GM12878 (cell line): ENCODE results near the gene CRYBB1. TPM values are rescaled to one million over a fixed set of nuclear protein-coding genes. Genes with fewer than 3 reads are reported as not detected.

Experiments
- ATAC-seq: fragments of 200-7000 bp; cut with Tn5 transposase; 3 replicates; pipeline ENCODE4 v1.9.1; 2020; ENCODE audit warnings: mild to moderate bottlenecking, moderate library complexity
- BruUV-seq: library from RNA; stranded (reverse); fragments of 400-500 nt; replicated peaks from 2 replicates; lab custom pipeline; 2021; lab: Mats Ljungman, UMichigan
- CTCF ChIA-PET: fragments of 300-600 bp; sonication (Branson Sonifier 250); formaldehyde crosslinking; extraction: SDS; loops from one replicate; lab custom pipeline; 2021; ENCODE audit warnings: inconsistent platforms; lab: Yijun Ruan, JAX
- POLR2A ChIA-PET: fragments of 350-600 bp; formaldehyde crosslinking; extraction: SDS; loops from one replicate; lab custom pipeline; 2021; ENCODE audit warnings: inconsistent platforms; lab: Charles Lee
- RAD21 ChIA-PET: fragments of 300-600 bp; sonication (Branson Sonifier 250); formaldehyde crosslinking; loops from one replicate; lab custom pipeline; 2023; ENCODE audit warnings: antibody characterized with exemption; ENCODE audit not compliant: unreplicated experiment; lab: Charles Lee
- SMC1A ChIA-PET: fragments of 300-600 bp; sonication (Branson Sonifier 250); formaldehyde crosslinking; loops from one replicate; lab custom pipeline; 2023; ENCODE audit not compliant: unreplicated experiment, uncharacterized antibody; lab: Charles Lee
- DNase-seq: peaks from one replicate; pipeline ENCODE4 v3.0.0-alpha.2; 2011; ENCODE audit warnings: low read depth, low spot score
- FAIRE-seq: peaks from 3 replicates; lab custom pipeline; 2011; peaks lifted over from hg19 to GRCh38; lab: Jason Lieb, UNC
- H2AFZ ChIP-seq: 2 replicates; pipeline ENCODE4 v1.6.0; 2011; ENCODE audit warnings: low read depth, low read length, control low read depth; ENCODE audit not compliant: control insufficient read depth
- H3K27ac ChIP-seq: 2 replicates; pipeline ENCODE4 v1.5.1; 2011; ENCODE audit warnings: control low read depth; ENCODE audit not compliant: control insufficient read depth, insufficient read depth
- H3K27me3 ChIP-seq, 2 experiments: replicated peaks in 1 of 2; 2 replicates each; pipeline versions ENCODE4 v1.6.0 to v1.6.1; 2011; ENCODE audit warnings: low read length in 1 of 2; ENCODE audit not compliant: control insufficient read depth in 2 of 2, insufficient read depth in 2 of 2
- H3K36me3 ChIP-seq, 2 experiments: 2 replicates each; pipeline ENCODE4 v1.5.1; 2011; ENCODE audit warnings: low read length in 1 of 2; ENCODE audit not compliant: control insufficient read depth in 2 of 2, insufficient read depth in 2 of 2
- H3K4me1 ChIP-seq: 2 replicates; pipeline ENCODE4 v1.6.1; 2011; ENCODE audit warnings: mild to moderate bottlenecking, low read length, moderate library complexity, mixed read lengths; ENCODE audit not compliant: control insufficient read depth, insufficient read depth
- H3K4me2 ChIP-seq: 2 replicates; pipeline ENCODE4 v1.6.0; 2011; ENCODE audit warnings: control low read depth; ENCODE audit not compliant: control insufficient read depth, insufficient read depth
- H3K4me3 ChIP-seq: fragments of 200-600 bp; sonication (generic); 2 replicates; pipeline ENCODE4 v1.5.1; 2016
- H3K79me2 ChIP-seq: 2 replicates; pipeline ENCODE4 v1.6.0; 2011; ENCODE audit warnings: low read length; ENCODE audit not compliant: control insufficient read depth, insufficient read depth
- H3K9ac ChIP-seq: 2 replicates; pipeline ENCODE4 v1.8.0; 2011; ENCODE audit warnings: low read length, control low read depth, mixed read lengths; ENCODE audit not compliant: control insufficient read depth, insufficient read depth
- H3K9me3 ChIP-seq: replicated peaks from 3 replicates; pipeline ENCODE4 v1.5.1; 2011; ENCODE audit warnings: mild to moderate bottlenecking, low read length; ENCODE audit not compliant: control insufficient read depth, insufficient read depth
- H4K20me1 ChIP-seq: 2 replicates; pipeline ENCODE4 v1.6.0; 2011; ENCODE audit not compliant: control insufficient read depth, insufficient read depth
- BRCA1 ChIP-seq: IDR thresholded peaks from 2 replicates; pipeline ENCODE4 v1.6.1; 2011; ENCODE audit warnings: low read depth, low read length, improper control_type of control experiment
- CBFB ChIP-seq: IDR thresholded peaks from 2 replicates; pipeline ENCODE4 v1.6.1; 2016; ENCODE audit warnings: antibody characterized with exemption, low read depth
- CHD2 ChIP-seq: IDR thresholded peaks from 2 replicates; pipeline ENCODE4 v1.6.1; 2011; ENCODE audit warnings: low read depth, low read length, improper control_type of control experiment, borderline replicate concordance
- ESRRA ChIP-seq: IDR thresholded peaks from 2 replicates; pipeline ENCODE4 v1.6.1; 2012; ENCODE audit warnings: mild to moderate bottlenecking, low read length, improper control_type of control experiment
- HDGF ChIP-seq: fragments of 450-650 bp; IDR thresholded peaks from 2 replicates; pipeline ENCODE4 v1.6.1; 2016; ENCODE audit warnings: antibody characterized with exemption
- IKZF1 ChIP-seq: fragments of 450-650 bp; conservative IDR thresholded peaks from 2 replicates; pipeline ENCODE4 v1.6.1; 2017; ENCODE audit warnings: antibody characterized with exemption, mild to moderate bottlenecking
- KLF5 ChIP-seq: fragments of 450-650 bp; IDR thresholded peaks from 2 replicates; pipeline ENCODE4 v1.6.1; 2014; ENCODE audit warnings: mild to moderate bottlenecking; ENCODE audit not compliant: partially characterized antibody
- MAX ChIP-seq: IDR thresholded peaks from 2 replicates; pipeline ENCODE4 v1.6.1; 2012; ENCODE audit warnings: low read depth, low read length, improper control_type of control experiment
- POLR2AphosphoS2 ChIP-seq: IDR thresholded peaks from 2 replicates; pipeline ENCODE4 v1.6.1; 2011; ENCODE audit warnings: low read depth, mild to moderate bottlenecking, low read length, improper control_type of control experiment, moderate library complexity
- RAD21 ChIP-seq: IDR thresholded peaks from 2 replicates; pipeline ENCODE4 v1.6.1; 2011; ENCODE audit warnings: mild to moderate bottlenecking, low read depth, low read length, moderate library complexity; ENCODE audit not compliant: insufficient read depth
- REST ChIP-seq: IDR thresholded peaks from 2 replicates; pipeline ENCODE4 v1.6.1; 2012; ENCODE audit warnings: mild to moderate bottlenecking, low read depth, low read length
- STAT1 ChIP-seq: fragments of 450-650 bp; conservative IDR thresholded peaks from 2 replicates; pipeline ENCODE4 v1.6.1; 2014; ENCODE audit warnings: antibody characterized with exemption, mild to moderate bottlenecking
- ZBTB11 ChIP-seq: fragments of 450-650 bp; formaldehyde crosslinking; IDR thresholded peaks from 2 replicates; pipeline ENCODE4 v1.5.0; 2022; ENCODE audit warnings: mild to moderate bottlenecking, missing genetic modification characterization
- WGBS: methylation state at CpG from one replicate; pipeline ENCODE4 v1.1.6; 2016; ENCODE audit warnings: low lambda C conversion rate; ENCODE audit not compliant: insufficient replicate concordance, insufficient coverage; ENCODE audit errors: missing lambda C conversion rate; 5-methylcytosine and 5-hydroxymethylcytosine counted together
- in situ Hi-C: fragments of 300-500 bp; cut with MboI; formaldehyde crosslinking; loops from 9 replicates; pipeline ENCODE4 v1.14.3; 2018; ENCODE audit warnings: mixed read lengths
- intact Hi-C: fragments of 100-400 bp; cut with micrococcal nuclease; formaldehyde crosslinking; loops from one replicate; pipeline ENCODE4 v1.14.2; 2022; ENCODE audit not compliant: unreplicated experiment
- polyA plus RNA-seq, 11 experiments: library from polyadenylated mRNA; depleted of rRNA in 4 of 11; unstranded in 6 of 11; stranded (reverse) in 5 of 11; fragments of >200 nt; fragmentation: Nextera tagmentation in 4 of 11; fragmentation: Illumina TruSeq in 1 of 11; extraction: Ambion mirVana in 4 of 11; extraction: Trizol in 1 of 11; gene quantifications; 1 replicate in 1 of 11; 2 replicates in 10 of 11; pipeline versions ENCODE4 v1.2.1 to v1.2.3, GENCODE V29; 2011 to 2016; ENCODE audit warnings: inconsistent platforms in 2 of 11, missing spikeins in 2 of 11, low read depth in 1 of 11
- total RNA-seq, 4 experiments: library from RNA; depleted of rRNA in 3 of 4; stranded (reverse); fragments of >200 nt in 3 of 4; fragmentation: Illumina TruSeq in 1 of 4; extraction: Trizol in 1 of 4; gene quantifications; 2 replicates each; pipeline versions ENCODE4 v1.2.1 to v1.2.3, GENCODE V29; 2013 to 2021

Gene CRYBB1
- total and polyA plus RNA-seq, 10 of the 15 experiments (the other 5 are each of a cell fraction or from before 2014, with no cell fraction given), result 0.09 to 0.64 (median 0.23) TPM; not detected in 5

- H2AFZ ChIP-seq, result no peak within 1 kb of the TSS
- no peaks in the 10 kb centered on the region for H3K9me3 ChIP-seq
- H3K27ac ChIP-seq, result no peak within 1 kb of the TSS
- ATAC-seq (no peak), FAIRE-seq (no peak), DNase-seq (no peak)
- no TSS peak for BruUV-seq
- H3K79me2 ChIP-seq, result no peaks in the 10 kb centered on the region
- H3K4me3 ChIP-seq, result no peak within 1 kb of the TSS
- no peak within 1 kb of the TSS for H3K9ac ChIP-seq
- H3K36me3 ChIP-seq, result no peaks in the 10 kb centered on the region
- intact Hi-C loops, result no loop called here
- 57% methylated on average over 7 of the region's 7 CpGs for WGBS
- CTCF ChIA-PET, result interaction anchor here (1.9 kb wide), 1 partner anchor 20 kb away, joined by 5 read pairs; no protein-coding TSS in a partner anchor
- H3K4me1 ChIP-seq, result peaks cover 4% of the 10 kb centered on the region; the same call in 1 of the 2 replicates
- no peak within 1 kb of the TSS for H3K4me2 ChIP-seq
- H3K27me3 ChIP-seq, result no peaks in the 10 kb centered on the region
- TF ChIP-seq STAT1 (no peak), ESRRA (no peak), ZBTB11 (CRISPR knock-in tag) (no peak), HDGF (no peak), POLR2AphosphoS2 (no peak), CBFB (no peak), CHD2 (no peak), IKZF1 (no peak), KLF5 (no peak), MAX (no peak), BRCA1 (no peak), REST (no peak), RAD21 (no peak)
- in situ Hi-C loops, result no loop called here
- SMC1A ChIA-PET, result no interaction called here
- POLR2A ChIA-PET, result no interaction called here
- RAD21 ChIA-PET, result no interaction called here
- no peaks in the 10 kb centered on the region for H4K20me1 ChIP-seq
Observed at GRCh38 chr22:26621663-26622062, 3.8 kb upstream of the CRYBB1 start, which contains the start of gene CRYBA4. Gene CRYBA4, plus strand, starts transcription at chr22:26621963. Its CDS starts 634 bp downstream, at chr22:26622597.
